Measurements from ENCODE around the gene SPTBN1. TPM values are rescaled to one million over a fixed set of nuclear protein-coding genes. Genes with fewer than 3 reads are reported as not detected.
A peak's percentile ranks its signal among the peaks of the same experiment; 100 is the strongest.

SPTBN1 gene
- total RNA-seq, 2 experiments from 2014 or later = 87.0 to 88.3 TPM

DNA sequence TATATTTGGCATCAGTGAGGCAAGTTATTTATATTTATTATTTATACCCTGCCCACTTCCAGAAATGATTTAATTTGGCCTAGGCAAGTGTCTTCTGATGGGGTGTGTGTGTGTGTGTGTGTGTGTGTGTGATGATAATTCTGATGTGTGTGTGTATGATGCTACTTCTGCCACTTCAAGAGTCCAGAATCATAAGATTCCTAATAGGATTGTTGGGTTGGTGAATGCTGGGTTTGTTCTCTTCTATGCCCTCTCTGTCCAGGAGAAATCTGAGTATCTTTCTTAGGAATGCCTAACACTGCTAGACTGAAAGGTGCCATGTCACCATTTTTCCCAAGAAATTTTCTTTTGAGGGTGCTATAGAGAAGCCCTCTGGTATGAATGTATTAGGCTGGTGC lies 122.5 kb downstream of the SPTBN1 start:
- peaks cover 91% of the 10 kb centered on the region for H3K4me1 Mint-ChIP-seq
- H3K4me3 Mint-ChIP-seq = no peak overlapping the region
- no peaks in the 10 kb centered on the region for H3K27me3 Mint-ChIP-seq
- H3K9me3 Mint-ChIP-seq = peaks cover 2% of the 10 kb centered on the region
- H3K36me3 Mint-ChIP-seq = peaks cover 23% of the 10 kb centered on the region
- peak overlapping the region; percentile 62 for H3K27ac Mint-ChIP-seq
- no peak for DNase-seq

DNA sequence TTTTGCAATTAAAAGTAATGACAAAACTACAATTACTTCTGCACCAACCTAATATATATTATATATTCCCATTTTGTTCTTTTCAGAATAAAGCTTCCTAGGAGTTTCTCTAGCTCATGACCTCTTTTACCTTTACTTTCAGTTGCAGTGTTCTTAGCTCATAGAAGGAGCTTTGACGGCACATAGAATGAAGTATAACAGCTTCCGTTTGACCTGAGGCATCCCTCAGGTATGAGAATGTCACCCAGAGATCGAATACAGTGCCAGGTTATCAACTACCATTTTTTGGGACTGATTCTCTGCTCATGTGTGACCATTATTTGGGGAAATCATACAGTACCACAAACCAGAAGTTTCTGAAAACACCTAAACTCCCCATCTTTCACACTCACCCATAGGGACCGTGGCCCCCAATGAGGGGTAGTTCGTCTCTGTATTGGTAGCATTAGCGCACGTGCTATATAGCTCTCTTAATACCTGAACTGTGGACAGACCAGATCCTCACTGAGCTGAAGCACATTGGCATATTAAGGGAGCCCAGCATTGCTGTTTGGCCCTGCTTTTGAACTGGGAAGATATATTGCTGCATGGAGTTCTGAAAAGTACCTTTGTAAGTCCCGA lies 123.0 kb downstream of the SPTBN1 start:
- Mint-ChIP-seq H3K27ac (peak overlapping the region; percentile 89), H3K27me3 (no peaks in the 10 kb centered on the region), H3K36me3 (peaks cover 19% of the 10 kb centered on the region), H3K9me3 (peaks cover 2% of the 10 kb centered on the region), H3K4me3 (peak overlapping the region; percentile 71), H3K4me1 (peaks cover 90% of the 10 kb centered on the region)
- no peak for DNase-seq

DNA sequence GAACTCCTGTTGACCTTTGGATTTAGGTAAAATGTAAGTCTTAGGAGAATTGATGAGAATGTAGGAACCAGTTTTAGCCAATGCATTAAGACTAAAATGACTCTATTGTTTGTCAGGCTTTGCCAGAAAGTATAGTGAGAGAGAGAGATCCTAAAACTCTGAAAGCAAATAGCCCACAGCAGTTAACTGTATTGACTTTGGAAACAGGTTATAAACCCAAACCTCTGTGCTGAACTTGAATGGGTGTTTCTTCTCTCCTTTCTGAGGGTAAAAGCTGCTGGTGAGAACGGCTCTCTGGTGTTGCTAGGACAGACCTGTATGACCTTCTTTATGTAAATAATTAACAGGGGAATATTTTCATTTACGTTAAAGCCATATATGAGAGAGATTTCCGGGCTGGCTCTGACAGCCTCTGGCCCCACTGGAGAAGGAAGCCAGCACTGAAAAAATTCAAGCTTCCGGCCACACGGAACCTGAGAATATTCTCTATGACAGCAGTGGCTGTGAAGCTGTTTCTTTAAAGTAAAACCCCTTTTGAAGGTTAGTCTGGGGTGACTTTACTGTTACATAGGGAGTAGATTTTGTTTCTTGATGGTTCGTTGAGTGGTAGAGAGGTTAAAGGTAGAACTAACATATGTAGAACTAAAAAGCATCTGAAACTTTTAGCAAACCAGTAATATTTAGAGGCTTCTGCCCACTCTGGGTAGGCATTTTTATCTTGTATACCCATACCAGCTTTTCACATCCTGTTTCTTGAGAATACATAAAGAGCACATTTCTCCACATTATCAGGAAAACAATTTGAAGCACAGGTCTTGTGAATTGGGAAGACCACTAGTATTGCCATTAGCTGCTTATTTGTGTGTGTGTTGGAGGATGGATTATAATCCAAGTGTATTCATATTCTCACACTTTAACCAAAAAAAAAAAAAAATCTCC lies 123.8 kb downstream of the SPTBN1 start:
- Mint-ChIP-seq H3K27me3 (no peaks in the 10 kb centered on the region), H3K9me3 (peaks cover 2% of the 10 kb centered on the region), H3K36me3 (peaks cover 16% of the 10 kb centered on the region), H3K4me1 (peaks cover 87% of the 10 kb centered on the region), H3K27ac (peak overlapping the region; percentile 89), H3K4me3 (peak overlapping the region; percentile 71)
- peak; percentile 44 for DNase-seq

DNA sequence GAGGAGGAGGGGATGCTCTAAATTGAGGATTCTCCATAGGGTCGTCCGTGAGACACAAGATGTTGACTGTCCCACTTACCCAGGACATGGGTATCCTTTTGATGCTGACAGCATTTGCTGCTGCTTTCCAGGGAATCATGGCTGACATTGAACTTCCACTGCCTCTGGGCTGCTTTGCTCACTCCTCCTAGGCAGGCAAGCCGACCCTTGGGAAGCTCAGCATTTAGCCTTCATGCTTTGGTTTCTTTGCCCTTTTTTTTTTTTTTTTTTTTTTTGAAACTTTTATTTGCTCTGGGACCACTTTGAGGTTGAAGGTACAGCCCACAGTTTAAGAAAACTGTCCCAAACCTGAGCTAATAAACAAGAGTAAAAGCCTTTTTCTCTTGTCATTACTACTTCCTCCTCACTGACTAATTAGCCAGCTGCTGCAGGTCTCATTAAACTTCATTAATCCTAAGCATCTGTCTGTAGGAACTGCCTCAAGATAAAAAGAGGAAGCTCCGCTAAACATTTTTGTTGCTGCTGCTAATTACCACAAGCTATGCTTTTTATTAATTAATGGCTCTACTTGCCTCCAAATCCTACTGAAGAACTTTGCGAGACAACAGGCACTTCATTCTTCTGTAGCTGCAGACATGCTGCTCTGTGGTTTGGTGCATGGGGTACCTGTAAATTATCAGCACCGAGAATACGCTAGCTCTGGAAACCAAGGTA lies 125.4 kb downstream of the SPTBN1 start:
- peaks cover 11% of the 10 kb centered on the region for H3K36me3 Mint-ChIP-seq
- no peaks in the 10 kb centered on the region for H3K9me3 Mint-ChIP-seq
- no peak for DNase-seq
- peak overlapping the region; percentile 70 for H3K4me3 Mint-ChIP-seq
- H3K4me1 Mint-ChIP-seq = peaks cover 87% of the 10 kb centered on the region
- H3K27me3 Mint-ChIP-seq = no peaks in the 10 kb centered on the region
- peak overlapping the region; percentile 92 for H3K27ac Mint-ChIP-seq

GRCh38 chr2:54582987-54583386 lies 126.9 kb downstream of the SPTBN1 start:
- peak overlapping the region; percentile 92 for H3K27ac Mint-ChIP-seq
- peaks cover 87% of the 10 kb centered on the region for H3K4me1 Mint-ChIP-seq
- H3K36me3 Mint-ChIP-seq = peaks cover 3% of the 10 kb centered on the region

GRCh38 chr2:54584598-54584997 lies 128.5 kb downstream of the SPTBN1 start:
- no peak for DNase-seq
- no peak overlapping the region for H3K4me3 Mint-ChIP-seq
- H3K27ac Mint-ChIP-seq = no peak overlapping the region
- H3K4me1 Mint-ChIP-seq = peaks cover 85% of the 10 kb centered on the region
- H3K9me3 Mint-ChIP-seq = no peaks in the 10 kb centered on the region
- H3K27me3 Mint-ChIP-seq = no peaks in the 10 kb centered on the region
- peaks cover 8% of the 10 kb centered on the region for H3K36me3 Mint-ChIP-seq

More at GRCh38 chr2:54582987-54583386, 126.9 kb downstream of the SPTBN1 start:
- no peak for DNase-seq
- H3K4me3 Mint-ChIP-seq = peak overlapping the region; percentile 1
- no peaks in the 10 kb centered on the region for H3K27me3 Mint-ChIP-seq
- H3K9me3 Mint-ChIP-seq = no peaks in the 10 kb centered on the region

- Mint-ChIP-seq H3K36me3 (peaks cover 7% of the 10 kb centered on the region), H3K9me3 (no peaks in the 10 kb centered on the region), H3K4me1 (peaks cover 82% of the 10 kb centered on the region), H3K27ac (peak overlapping the region; percentile 90), H3K27me3 (no peaks in the 10 kb centered on the region), H3K4me3 (peak overlapping the region; percentile 72)
- DNase-seq = no peak
These were observed 129.1 kb downstream of the SPTBN1 start for GRCh38 chr2:54585136-54585733.

- peak overlapping the region; percentile 72 for H3K4me3 Mint-ChIP-seq
- H3K9me3 Mint-ChIP-seq = no peaks in the 10 kb centered on the region
- H3K27me3 Mint-ChIP-seq = no peaks in the 10 kb centered on the region
- peaks cover 86% of the 10 kb centered on the region for H3K4me1 Mint-ChIP-seq
- H3K27ac Mint-ChIP-seq = peak overlapping the region; percentile 90
- H3K36me3 Mint-ChIP-seq = peaks cover 7% of the 10 kb centered on the region
- DNase-seq = no peak
These were observed 129.9 kb downstream of the SPTBN1 start for GRCh38 chr2:54586062-54586461.

DNA sequence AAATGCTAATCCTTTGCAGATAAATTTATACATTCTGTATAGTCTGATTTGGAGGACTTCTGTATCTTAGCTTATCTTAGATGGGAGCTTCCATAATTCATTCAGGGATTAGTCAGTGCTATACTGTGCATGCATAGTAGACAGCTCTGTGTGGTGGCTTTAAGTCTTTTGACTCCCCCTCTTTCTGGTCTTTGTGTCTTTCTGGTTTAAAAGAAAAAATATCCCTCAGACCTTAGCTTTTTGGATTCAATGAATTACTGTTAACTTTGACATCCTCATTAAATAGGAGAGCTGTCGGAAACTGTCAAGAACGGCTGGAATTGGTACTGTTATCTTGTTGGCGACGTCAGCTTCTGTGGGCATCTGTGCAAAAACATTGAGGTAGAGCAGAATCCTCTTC lies 130.4 kb downstream of the SPTBN1 start:
- Mint-ChIP-seq H3K4me3 (peak overlapping the region; percentile 66), H3K36me3 (peaks cover 7% of the 10 kb centered on the region), H3K9me3 (no peaks in the 10 kb centered on the region), H3K4me1 (peaks cover 86% of the 10 kb centered on the region), H3K27me3 (no peaks in the 10 kb centered on the region), H3K27ac (peak overlapping the region; percentile 88)
- no peak for DNase-seq

DNA sequence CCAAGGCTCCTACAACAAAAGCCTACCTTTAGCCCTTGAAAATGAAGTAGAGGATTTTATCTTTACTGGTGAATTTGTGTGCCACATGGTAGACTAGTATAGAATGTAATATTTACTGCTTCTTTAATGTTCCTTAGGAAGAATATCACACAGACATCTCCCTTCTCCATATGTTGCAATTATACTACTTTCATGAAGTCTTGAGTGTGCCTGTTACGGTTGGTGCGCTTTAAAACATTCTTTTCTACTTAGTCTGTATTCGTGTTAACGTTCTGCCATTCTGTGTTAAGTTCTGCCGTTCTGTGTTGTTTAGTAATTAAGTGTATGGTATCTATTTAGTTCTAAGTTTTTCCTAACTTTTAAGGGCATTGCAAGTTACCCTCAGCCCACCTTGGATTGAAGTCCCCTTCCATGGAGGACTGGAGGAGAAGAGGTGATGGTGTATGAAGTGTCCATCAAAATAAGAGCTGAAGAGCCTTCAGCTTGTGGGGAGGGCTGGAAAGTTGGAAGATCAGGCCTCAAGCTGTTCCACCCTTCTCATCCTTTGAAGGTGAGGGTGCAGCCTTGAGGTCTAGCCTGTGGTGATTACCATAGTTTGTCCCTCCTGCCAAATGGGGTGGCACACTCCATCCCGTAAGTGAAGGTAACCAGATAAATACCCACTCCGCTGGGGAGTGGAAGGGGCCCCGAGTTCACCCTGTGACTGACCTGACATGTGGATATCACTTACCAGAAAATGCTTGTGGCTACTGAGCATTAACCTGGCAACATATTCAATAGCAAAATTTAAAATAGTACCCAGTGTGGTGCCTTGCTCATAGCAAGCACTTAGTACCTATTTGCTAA lies 131.3 kb downstream of the SPTBN1 start:
- Mint-ChIP-seq H3K27me3 (no peaks in the 10 kb centered on the region), H3K27ac (peak overlapping the region; percentile 88), H3K4me3 (peak overlapping the region; percentile 66), H3K4me1 (peaks cover 86% of the 10 kb centered on the region), H3K9me3 (no peaks in the 10 kb centered on the region), H3K36me3 (peaks cover 7% of the 10 kb centered on the region)
- DNase-seq = no peak

DNA sequence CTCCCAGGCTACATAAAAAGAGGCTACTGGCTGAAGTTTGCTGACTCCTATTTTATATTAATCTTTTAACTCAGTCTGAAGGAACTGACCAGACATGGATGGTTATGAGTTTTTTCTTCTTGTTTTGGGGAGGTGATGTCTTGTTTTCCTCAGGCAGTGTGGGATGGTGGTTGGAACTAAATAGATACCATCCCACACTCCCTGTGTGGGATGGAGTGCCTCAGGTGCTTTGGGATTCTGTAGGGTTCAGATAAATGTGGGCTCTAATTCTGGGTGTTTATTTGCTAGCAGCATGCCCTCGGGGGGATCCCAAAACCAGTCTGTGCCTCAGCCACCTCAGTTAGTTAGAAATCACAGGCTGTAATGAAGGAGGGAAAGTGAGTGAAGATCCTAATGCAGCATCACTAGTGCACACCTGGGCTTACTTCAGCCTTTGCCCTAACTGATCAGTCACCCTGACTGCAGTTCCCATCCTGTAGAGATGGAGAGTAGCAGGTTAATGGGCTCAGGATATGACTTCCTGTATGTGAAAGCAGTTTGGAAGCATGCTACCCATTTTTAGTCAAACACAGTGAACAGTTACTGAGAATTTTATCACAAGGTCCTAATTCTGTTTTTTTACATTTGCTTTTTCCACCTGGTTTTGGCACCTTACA lies 132.2 kb downstream of the SPTBN1 start:
- Mint-ChIP-seq H3K27ac (peak overlapping the region; percentile 88), H3K27me3 (no peaks in the 10 kb centered on the region), H3K4me1 (peaks cover 86% of the 10 kb centered on the region), H3K9me3 (no peaks in the 10 kb centered on the region), H3K4me3 (peak overlapping the region; percentile 40), H3K36me3 (peaks cover 9% of the 10 kb centered on the region)
- DNase-seq = no peak

GRCh38 chr2:54589038-54589339 lies 132.9 kb downstream of the SPTBN1 start:
- peaks cover 11% of the 10 kb centered on the region for H3K36me3 Mint-ChIP-seq
- no peaks in the 10 kb centered on the region for H3K27me3 Mint-ChIP-seq
- H3K9me3 Mint-ChIP-seq = no peaks in the 10 kb centered on the region
- H3K4me3 Mint-ChIP-seq = peak overlapping the region; percentile 68
- DNase-seq = no peak
- peak overlapping the region; percentile 94 for H3K27ac Mint-ChIP-seq
- peaks cover 82% of the 10 kb centered on the region for H3K4me1 Mint-ChIP-seq

DNA sequence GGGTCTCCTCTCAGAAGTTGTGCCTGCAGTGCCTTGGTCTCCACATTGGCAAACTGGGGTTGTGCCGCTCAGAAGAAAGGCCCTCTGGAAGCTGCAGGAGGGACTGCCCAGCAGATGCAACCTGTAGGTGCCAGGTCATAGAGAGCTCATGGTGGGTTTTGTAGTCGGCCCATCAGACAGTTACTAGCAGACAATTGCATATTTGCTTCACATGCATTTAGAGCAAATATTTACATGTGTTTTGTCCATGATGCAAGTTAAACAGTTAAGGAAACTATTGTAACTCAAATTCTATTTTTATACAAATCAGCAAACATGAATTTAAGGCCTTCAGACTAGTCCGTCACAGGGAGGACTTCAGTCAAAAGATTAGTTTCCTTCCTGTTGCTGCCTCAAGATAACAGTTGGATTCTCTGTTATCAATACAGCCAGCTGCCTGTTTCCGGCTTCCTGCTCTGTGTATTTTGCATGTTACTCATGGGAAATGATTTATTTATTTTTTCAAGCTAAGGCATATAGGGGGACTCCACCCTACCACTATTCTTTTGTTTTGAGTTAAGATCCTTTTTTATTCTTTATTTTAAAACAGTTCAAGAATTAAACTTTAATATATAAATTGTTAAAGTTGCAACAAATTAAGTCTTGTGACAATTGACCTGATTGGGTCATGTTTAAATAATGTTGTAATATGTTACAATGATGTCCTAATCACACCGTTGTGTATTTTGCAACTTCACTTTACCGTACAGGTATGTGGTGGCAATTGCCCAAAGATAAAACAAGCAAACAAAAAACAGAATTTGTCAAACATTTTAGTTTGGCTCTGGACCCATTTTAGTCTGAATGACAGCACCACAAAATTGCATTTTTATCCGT lies 133.5 kb downstream of the SPTBN1 start:
- Mint-ChIP-seq H3K4me3 (peak overlapping the region; percentile 68), H3K4me1 (peaks cover 78% of the 10 kb centered on the region), H3K36me3 (peaks cover 11% of the 10 kb centered on the region), H3K27me3 (no peaks in the 10 kb centered on the region), H3K9me3 (no peaks in the 10 kb centered on the region), H3K27ac (peak overlapping the region; percentile 94)
- DNase-seq = no peak

Measured in activated naive CD8-positive, alpha-beta T cell treated with anti-CD3 and anti-CD28 coated beads for 36 hours (primary cell).